Stimulated activated CD8-positive, alpha-beta memory T cell treated with anti-CD3 and anti-CD28 coated beads, Interleukin-12 subunit alpha, Interleukin-12 subunit beta, amount 100 ng/mL, for 24 hours (primary cell): ENCODE results near the gene B3GNT3.
"Not testable (repeated sequence)": the region's sequence is repeated elsewhere in the genome, so short reads cannot be mapped to it uniquely, and the experiment has no call there.

Experiments used
- DNase-seq: peaks from one replicate; pipeline ENCODE4 v3.0.0-alpha.2; 2020; ENCODE audit errors: extremely low read depth

Gene B3GNT3

GRCh38 chr19:17796838-17797423 is 2.0 kb downstream of the B3GNT3 start:
- no peak for DNase-seq

GRCh38 chr19:17797424-17798201 is 2.7 kb downstream of the B3GNT3 start:
- DNase-seq, result no peak

GRCh38 chr19:17798599-17798998 is 3.7 kb downstream of the B3GNT3 start:
- not testable (repeated sequence) for DNase-seq

- DNase-seq, result no peak
Measured at GRCh38 chr19:17802137-17802858, 7.4 kb downstream of the B3GNT3 start.

GRCh38 chr19:17803264-17803896 is 8.4 kb downstream of the B3GNT3 start:
- no peak for DNase-seq

- DNase-seq, result no peak
Measured at GRCh38 chr19:17805427-17805826, 10.5 kb downstream of the B3GNT3 start.

GRCh38 chr19:17806945-17807344 is 12.0 kb downstream of the B3GNT3 start:
- no peak for DNase-seq

GRCh38 chr19:17807731-17808316 is 12.9 kb downstream of the B3GNT3 start:
- no peak for DNase-seq

- no peak for DNase-seq
Measured at GRCh38 chr19:17811103-17811502, 16.2 kb downstream of the B3GNT3 start.

GRCh38 chr19:17811681-17812080 is 16.7 kb downstream of the B3GNT3 start:
- no peak for DNase-seq

- DNase-seq, result no peak
Measured at GRCh38 chr19:17812099-17812498, 17.2 kb downstream of the B3GNT3 start.

GRCh38 chr19:17817668-17818363 is 22.9 kb downstream of the B3GNT3 start:
- DNase-seq, result no peak

- DNase-seq, result no peak
Measured at GRCh38 chr19:17821190-17821589, 26.3 kb downstream of the B3GNT3 start, which contains the start of gene INSL3. INSL3 (minus strand) TSS chr19:17821519; CDS start chr19:17821506, 13 bp downstream.

- DNase-seq, result no peak
Measured at GRCh38 chr19:17824339-17824738, 29.4 kb downstream of the B3GNT3 start.

GRCh38 chr19:17826508-17827056 is 31.6 kb downstream of the B3GNT3 start:
- no peak for DNase-seq

- DNase-seq, result no peak
Measured at GRCh38 chr19:17829855-17830566, 35.1 kb downstream of the B3GNT3 start.

- DNase-seq, result no peak
Measured at GRCh38 chr19:17830567-17831418, 35.9 kb downstream of the B3GNT3 start.

- no peak for DNase-seq
Measured at GRCh38 chr19:17831419-17831888, 36.5 kb downstream of the B3GNT3 start.
